OCI-M2 (cell line): ENCODE data around the gene FMNL2.

Experiments used
- DNase-seq: peaks from one replicate; lab custom pipeline; 2025; ENCODE audit not compliant: unreplicated experiment; lab: John Stamatoyannopoulos, UW

The FMNL2 gene

GRCh38 chr2:152693033-152693432 is 358.1 kb downstream of the FMNL2 start:
- no peak for DNase-seq

- no peak for DNase-seq
These were observed 359.2 kb downstream of the FMNL2 start for GRCh38 chr2:152694161-152694661.

DNA sequence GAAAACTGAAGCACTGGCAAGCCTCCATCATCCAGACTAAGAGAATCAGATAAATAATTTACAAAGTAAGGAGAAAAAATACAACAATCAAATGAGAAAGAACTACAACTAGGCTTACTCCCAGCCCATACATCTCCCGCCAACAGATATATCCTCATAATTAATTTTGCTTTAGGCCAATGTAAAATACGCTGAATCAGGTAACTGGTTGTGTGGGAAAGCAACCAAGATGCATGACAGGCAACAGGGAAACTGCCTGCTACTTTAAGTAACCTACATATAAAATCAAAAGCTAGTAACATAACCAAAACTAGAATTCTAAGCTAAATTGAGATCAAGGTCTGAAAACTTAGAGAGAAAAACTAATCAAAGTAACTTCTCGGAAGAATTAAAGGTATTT is 360.8 kb downstream of the FMNL2 start:
- DNase-seq: no peak

DNA sequence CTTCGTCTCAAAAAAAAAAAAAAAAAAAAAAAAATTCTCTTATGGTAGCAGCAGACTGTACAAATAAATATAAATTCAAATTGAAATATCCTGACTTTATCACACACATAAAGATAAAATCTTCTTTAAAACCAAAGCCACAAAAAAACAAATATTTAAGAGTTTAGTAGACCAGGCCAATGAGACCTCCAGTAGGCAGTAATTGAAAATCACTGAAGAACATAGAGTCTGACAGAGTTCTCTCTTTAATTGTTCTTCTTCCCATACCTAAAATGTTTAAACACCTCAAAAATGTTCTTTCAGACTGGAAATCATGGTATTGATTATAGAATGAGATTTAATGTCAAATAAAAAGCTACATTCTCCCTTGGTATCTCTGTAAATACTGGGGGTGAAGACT is 361.5 kb downstream of the FMNL2 start:
- no peak for DNase-seq
